Stimulated activated CD8-positive, alpha-beta memory T cell treated with anti-CD3 and anti-CD28 coated beads, Interleukin-15, amount 100 ng/mL, for 1 hour (primary cell): ENCODE measurements around the gene CORO2A.
A peak's percentile ranks its signal among the peaks of the same experiment; 100 is the strongest.

ENCODE experiments used
- DNase-seq: peaks from one replicate; pipeline ENCODE4 v3.0.0-alpha.2; 2020; ENCODE audit warnings: low read depth

The CORO2A gene

DNA sequence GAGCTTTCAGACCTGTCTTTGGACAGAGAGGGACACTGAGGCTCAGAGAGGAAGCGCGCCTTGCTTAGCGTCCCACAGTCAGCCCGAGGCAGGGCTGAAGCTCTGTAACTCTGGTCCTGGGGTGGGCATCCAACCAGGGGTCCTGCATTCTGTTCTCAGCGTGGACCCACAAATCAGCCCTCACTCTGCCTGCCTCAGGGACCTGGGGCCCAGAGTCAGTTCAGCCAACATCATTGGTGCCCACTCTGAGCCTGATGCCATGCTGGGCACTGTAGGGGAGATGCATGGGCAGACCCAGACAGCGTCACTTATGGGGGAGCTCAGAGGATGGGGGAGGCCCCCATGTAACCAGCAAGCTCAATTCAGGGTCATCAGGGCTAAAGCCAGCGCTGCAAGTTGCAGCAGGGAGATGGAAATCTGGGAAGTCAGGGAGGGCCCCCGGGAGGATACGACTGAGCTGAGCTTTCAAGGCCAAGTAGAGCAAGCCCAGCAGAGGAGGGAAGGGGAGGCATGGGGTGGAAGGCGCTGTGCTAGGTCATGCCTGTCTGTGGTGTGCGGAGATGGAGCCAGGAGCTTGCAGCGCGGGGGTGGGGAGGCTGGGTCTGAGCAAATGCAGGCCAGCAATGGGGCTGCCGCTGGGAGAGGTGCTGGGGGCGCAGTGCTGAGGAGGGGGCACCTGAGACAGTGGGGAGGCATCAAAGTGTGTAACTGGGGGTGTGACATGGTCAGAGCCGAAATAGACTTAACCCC is 21.1 kb downstream of the CORO2A start:
- no peak for DNase-seq

DNA sequence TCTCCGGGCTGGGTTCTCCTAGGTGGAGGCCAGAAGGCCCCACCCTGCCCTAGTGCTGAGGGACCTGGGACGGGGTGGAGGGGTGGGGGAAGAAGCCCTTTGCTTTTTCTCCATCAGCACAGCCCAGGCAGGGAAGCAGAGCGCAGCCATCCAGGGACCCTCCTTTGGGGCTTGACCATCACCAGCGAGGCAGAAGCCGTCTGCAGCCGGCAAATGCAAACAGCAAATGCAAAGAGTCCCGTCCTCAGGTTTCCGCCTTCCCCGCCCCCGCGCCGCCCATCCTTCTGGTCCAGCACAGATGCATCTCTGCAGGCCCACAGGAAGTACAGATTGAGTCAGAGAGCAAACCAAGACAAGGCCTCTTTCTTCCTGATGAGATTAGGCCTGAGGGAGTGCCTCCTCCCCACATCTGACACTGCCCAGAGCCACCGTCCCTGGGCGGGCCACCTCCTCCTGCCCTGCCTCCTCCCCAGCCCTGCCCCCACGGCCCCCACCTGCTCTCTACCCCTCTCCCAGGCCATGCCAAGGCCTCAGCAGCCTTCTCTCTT is 23.4 kb downstream of the CORO2A start:
- DNase-seq: peak; percentile 4

DNA sequence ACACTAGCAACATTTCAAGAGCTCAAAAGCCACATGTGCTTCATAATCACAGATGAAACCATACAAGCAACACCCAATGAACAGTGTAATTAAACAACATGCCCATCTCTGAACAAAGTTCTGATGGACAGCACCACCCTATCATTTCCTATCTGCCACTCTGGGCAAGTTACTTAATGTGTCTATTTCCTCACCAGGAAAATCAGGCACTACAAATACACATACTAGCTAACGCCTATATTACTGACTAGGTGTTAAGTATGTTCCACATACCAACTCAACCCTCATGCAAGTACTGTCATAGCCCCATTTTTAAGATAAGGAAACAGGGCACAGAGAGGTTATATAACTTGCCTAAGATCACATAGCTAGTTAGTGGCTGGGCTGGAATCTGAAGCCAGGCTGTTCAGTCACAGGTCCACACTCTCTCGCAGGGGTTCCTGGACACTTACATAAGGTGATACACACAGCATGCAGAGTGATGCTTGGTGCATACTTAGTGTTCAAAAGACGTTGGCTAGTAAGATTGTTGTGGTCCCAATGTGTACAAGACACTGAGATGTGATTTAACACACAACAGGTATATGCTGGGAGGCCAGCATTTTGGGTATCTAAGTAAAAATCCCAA is 24.2 kb downstream of the CORO2A start:
- no peak for DNase-seq

DNA sequence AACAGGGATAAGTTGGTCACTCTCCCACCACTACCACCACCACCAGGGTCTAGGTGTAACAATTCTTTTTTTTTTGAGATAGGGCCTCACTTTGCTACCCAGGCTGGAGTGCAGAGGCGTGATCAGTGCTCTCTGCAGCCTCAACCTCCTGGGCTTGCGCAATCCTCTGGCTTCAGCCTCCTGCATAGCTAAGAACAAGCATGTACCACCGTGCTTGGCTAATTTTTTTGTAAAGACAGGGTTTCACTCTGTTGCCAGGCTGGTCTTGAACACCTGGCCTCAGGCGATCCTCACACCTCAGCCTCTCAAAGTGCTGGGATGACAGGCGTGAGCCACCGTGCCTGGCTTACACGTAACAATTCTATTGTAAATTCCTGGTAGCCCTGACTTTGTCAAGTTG is 27.5 kb downstream of the CORO2A start:
- no peak for DNase-seq

DNA sequence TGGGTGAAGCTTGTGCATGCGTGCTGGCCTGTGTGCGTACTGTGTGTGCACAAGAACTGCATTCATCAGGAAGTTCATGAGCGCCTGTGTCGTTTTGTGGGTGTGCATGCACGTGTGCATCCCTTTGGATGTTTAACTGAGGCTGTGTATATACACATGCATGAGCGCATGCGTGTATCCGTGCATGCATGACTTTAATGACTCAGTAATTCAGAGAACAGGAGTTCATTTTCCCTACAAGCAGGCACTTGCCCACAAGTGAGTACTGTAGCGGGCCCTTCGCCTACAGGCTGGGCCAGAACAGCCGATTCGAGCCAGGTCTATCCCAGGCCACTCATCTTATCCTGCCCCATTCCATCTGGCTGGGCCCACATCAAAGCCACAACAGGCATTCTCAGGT is 29.8 kb downstream of the CORO2A start:
- no peak for DNase-seq

DNA sequence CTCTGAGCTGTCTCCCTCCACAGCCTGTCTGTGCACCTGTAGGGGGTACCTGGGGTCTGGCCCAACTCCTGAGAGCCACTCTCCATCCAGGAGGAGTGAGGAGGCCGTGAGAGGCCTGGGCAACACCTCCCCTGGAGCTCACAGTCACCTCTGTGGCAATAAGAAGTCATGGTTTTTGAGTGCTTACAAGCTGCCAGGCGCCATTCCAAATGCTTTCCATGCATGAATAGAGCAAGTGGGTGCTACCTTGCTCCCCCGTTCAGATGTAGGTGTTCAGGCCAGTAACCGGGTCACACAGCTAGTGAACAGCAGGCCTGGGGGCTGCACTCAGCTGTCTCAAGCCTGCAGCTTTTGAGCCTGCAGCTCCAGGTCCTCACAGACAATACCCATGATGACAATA is 30.6 kb downstream of the CORO2A start:
- no peak for DNase-seq

DNA sequence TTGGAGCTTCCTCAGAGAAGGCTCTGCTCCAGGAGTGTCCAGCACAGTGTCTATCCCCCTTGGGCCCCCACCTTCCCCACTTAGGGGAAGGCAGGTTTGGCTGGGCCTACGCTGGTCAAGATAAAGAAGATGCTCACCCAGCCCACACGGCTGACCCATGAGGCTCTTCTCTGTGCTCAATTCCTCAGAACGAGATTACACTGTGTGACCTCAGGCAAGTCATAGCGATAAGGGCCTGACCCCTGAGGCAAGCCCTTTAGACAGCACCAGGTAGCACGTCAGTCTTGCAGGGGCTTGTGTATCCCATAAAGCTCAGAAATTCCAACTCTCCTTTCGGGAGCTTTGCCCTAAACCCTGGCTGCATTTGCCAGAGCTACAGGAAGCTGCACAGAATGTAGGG is 32.6 kb downstream of the CORO2A start:
- no peak for DNase-seq

DNA sequence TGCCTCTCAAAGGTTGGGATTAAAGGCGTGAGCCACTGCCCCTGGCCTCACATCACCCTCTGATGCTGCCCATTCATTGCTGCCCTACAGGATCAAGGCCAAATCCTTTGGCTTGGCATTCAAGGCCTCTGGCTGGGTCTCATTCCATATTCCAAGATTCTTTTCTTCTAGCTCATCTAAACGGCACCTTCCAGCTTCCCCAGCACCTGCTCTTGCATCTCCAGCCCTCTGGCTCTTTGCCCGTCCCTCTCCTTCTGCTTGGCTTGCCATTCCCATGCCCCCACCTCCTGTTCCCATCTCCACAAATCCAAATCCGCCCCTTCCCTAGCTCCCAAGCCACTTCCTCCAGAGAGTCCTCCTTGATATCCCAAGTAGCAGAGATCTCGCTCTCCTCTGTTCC is 33.1 kb downstream of the CORO2A start:
- DNase-seq: no peak

DNA sequence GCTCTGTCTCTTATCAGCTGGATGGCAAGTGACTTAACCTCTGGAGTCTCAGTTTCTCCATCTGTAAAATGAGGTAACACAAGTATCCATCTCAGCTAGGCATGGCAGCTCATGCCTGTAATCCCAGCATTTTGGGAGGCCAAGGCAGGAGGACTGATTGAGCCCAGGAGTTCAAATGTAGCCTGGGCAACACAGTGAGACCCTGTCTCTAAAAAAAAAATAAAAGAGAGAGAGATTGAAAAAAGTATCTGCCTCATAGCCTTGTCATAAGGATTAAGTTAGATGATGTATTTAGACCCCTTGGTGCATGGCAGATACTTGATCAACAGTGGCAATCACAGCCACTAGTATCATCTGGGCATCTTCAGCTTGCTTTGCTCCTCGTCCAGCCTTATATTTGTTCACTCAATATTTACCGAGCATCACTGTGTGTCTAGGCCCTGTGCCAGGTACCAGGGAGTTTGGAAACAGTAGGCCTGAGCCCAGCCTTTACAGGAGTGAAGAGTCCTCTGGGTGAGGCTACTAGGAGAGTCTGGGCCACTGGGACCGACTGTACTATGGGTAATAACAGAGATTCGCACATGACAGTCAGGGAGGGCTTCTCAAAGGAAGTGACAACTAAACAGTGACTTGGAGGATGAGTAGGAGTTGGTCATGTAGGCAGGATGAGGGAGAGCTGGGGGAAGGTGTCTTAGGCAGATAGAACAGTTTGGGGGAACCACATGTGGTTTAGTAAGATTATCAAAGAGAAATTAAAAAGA is 34.2 kb downstream of the CORO2A start:
- no peak for DNase-seq

DNA sequence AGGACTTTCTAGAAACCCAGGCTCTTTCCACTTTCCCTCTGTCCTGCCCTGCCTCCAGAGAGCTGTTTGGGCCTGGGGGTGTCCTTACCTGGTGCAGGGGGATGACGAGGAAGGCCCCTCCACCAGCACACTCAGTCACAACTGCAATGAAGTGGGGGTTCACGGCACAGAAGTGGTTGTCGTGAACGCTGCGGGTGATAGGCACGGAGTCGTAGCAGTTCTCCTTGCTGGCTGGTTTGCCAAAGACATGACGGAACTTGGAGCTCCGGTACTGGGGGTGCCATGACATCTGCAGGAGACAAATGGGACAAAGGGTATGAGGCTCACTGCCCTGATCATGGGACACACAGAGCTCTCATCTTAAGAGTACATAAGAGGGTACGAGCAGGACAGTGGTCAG is 35.1 kb downstream of the CORO2A start:
- DNase-seq: no peak

DNA sequence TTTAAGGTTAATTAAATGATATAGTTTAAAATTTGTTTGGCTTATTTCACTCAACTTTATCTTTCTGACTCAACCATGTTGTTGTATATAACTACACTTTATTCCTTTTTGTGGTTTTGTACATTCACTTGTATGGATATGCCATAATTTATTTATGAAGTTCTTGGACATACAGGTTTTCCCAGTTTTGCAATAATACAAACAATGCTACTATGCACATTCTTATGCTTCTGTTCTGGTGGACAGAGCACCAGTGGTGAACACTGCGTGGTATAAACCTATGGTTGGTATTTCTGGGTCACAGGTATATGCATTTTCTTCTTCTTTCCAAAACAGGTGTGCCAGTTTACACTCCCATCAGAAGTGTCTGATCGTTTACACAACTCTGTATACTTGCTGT is 37.8 kb downstream of the CORO2A start:
- DNase-seq: no peak

DNA sequence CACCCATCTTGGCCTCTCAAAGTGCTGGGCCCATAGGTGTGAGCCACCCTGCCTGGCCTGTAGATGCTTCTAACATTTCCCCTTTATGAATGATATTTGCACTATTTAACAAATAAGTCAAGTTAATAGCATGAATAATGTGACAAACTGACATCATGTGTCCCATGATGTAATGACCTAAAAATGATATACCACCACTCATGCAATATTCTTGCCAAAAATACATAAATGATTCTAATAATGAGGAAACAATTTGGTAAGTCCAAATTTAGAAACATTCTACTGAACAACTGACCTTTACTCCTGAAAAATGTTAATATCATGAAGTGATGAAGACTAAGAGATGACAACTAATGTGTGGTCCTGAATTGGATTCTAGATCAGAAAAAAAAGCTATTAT is 39.9 kb downstream of the CORO2A start:
- DNase-seq: no peak

DNA sequence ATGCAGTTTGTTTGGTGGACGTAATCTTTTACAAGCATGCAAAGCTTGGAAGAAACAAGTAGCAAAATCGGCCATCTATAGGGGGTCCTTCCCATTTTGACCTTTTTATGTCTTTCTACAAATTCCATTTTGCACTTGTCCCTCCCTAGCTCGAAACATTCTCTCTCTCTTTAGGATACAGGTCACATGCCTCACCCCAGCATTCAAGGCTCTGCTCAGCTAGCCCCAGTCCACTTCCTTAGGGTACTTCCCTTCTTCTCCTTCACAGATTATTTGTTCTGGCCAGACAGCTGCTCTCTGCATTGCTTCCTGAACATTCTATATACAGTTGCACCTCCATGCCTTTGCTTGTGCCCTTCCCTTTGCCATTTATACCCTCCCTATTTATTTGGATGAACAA is 41.7 kb downstream of the CORO2A start:
- DNase-seq: no peak

DNA sequence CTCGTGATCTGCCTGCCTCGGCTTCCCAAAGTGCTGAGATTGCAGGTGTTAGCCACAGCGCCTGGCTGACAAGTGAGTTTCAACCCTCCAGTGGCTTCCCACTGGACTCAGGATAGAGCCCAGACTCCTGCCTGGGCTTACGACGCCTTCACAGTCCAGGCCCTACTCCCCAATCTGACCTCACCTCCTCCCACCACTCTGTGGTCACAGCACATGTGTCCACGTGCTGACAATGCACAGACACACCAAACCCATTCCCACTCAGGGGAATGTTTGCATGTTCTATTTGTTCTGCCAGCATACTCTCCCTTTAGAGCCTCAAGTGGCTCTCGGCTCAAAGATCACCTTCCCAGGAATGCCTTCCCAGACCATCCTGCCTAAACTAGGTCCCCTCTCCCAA is 42.3 kb downstream of the CORO2A start:
- DNase-seq: no peak

DNA sequence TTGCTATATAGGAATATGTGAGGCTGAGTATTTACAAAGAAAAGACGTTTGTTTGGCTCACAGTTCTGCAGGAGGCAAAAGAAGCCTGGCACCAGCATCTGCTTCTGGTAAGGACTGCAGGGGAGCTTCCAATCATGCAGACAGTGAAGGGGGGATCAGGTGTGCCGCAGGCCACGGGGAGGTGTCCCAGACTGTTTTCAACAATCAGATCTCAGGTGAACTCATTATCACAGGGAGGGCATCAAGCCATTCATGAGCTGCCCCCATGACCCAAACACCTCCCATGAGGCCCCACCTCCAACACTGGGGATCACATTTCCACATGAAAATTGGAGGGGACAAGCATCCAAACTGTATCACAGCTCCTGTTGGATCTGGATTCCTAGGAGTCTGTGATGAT is 43.0 kb downstream of the CORO2A start:
- DNase-seq: no peak

DNA sequence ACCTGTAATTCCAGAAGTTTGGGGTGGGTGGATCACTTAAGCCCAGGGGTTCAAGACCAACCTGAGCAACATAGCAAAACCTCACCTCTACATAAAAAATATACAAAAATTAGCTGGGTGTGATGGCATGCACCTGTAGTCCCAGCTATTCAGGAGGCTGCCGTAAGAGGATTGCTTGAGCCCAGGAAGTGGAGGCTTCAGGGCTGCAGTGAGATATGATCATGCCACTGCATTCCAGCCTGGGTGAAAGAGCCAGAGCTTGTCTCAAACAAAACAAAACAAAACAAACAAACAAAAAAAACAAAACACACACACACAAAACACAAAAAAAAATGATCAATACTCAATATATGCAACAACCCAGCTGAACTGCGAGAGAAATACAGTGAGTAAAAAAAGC is 44.0 kb downstream of the CORO2A start:
- DNase-seq: no peak

DNA sequence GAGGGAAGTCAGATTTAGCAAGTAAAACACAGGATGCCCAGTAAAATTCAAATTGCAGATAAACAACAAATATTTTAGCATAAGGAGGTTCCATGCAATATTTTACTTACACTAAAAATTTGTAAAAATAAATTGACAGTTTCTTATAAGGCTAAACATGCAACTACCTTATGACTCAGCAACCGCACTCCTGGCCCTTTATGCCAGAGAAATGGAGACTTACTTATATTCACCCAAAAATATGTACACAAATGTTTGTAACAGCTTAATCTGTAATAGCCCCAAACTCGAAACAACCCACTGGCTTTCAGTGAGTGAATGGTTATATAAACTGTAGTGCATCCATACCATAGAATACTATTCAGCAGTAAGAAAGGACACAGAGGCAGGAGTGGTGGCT is 44.9 kb downstream of the CORO2A start:
- DNase-seq: no peak

DNA sequence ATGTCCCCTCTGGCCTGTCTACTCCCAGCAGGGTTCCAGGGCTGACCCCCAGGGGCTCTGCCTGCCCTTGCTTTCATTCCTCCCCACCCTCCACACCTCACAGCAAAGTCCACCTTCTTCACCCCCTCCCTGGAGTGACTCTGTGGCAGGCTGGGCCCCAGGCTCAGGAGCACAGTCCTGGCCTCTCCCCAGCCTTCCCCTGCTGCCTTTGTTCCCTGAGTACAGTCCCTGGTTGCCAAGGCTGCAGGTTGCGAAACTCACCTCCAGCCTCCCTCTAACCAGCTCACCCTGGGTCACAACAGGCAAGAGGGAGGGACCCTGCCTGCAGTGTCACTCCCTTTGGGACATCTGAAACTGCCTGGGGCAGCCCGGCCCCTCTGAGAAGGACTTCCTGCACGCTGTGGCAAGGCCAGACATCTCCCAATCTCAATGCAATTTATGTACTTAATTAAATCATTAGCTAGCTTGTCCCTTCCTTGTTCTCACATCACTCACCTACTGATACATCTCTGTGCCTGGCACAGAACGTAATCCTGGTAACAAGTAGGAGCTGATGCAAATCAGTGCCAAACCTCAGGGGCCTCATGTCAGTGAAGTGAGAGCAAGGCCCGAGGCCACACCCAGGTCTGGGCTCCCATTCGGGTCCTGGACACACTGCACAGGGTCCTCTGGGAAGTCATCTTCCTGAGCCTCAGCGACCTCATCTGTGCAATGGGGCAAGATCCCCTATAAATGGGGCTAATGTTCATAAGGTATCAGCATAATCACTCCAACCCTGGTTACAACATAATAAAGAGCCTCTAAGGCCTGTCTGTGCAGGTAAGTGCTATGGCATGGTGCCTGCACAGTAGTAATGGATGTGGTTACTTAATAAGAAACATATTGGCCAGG is 46.1 kb downstream of the CORO2A start:
- no peak for DNase-seq

DNA sequence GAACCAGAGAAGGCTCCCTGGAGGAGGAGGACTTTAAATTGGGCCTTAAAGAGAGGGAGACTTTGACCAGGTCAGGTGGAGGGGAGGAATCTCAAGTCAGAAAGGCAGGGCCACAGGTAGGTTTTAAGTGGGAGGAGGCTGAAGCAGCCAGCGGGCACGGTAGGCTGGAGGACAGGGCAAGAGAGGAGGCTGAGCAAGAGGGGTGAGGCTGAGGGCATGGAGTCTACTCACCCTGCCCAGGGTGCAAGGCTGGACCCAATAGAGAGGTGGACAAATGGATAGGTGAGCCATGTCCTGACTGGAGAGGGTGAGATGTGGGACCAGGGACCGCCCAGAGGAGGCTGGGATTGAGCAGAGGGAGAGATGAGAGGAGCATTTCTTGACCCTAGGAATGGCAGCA is 47.8 kb downstream of the CORO2A start:
- DNase-seq: no peak

DNA sequence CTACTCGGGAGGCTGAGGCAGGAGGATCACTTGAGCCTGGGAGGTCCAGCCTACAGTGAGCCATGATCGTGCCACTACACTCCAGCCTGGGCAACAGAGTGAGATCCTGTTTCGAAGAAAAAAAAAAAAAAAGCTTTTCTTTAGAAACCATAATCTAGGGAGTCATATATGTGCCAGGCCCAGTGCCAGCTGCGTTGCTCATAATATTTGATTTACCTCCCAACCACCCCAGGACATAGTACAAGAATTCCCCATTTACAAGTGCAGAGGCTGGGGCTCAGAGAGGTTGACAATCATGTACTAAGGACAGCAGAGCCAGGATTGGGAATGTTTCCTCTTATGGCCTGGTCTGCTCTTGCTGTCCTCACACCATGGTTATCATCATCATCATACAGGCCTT is 48.4 kb downstream of the CORO2A start:
- DNase-seq: no peak

DNA sequence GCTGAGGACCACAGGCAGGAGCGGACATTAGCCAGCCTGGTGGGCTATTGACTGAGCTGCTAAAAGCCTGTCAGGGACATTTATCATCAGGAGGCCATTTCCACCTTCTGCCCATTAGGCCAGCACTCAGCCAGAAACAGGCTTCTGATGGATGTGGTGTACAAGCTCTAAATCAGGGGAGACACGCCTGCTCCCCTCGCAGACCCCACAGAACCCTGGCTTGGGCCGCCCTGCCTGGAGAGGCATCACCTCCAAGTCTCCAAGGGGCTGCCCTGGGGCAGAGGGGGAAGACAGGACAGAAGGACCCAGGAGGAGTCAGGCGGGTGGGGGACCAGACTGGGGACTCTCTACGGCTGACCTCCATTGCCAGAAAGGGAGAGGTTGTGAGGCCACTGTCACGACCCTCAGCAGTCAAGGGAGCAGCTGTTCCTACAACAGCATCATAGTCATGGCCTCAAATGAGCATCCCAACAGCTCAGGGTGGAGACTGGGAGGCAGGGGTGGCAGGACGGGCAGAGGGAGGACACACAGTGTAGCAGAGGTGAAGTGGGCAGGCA is 49.4 kb downstream of the CORO2A start:
- no peak for DNase-seq
